Osteocyte (in vitro differentiated cells): Measurements from ENCODE around the gene NFAT5. TPM values are rescaled to one million over a fixed set of nuclear protein-coding genes. Genes with fewer than 3 reads are reported as not detected.
A peak's percentile ranks its signal among the peaks of the same experiment; 100 is the strongest.

Source experiments
- DNase-seq: peaks from one replicate; pipeline ENCODE4 v3.0.0; 2021; ENCODE audit warnings: mixed read lengths; ENCODE audit not compliant: unreplicated experiment; ENCODE audit errors: extremely low spot score
- H3K27ac Mint-ChIP-seq: one replicate; pipeline ENCODE4 v1.8.0; 2021; ENCODE audit warnings: mild to moderate bottlenecking, mixed read lengths; ENCODE audit not compliant: unreplicated experiment
- H3K27me3 Mint-ChIP-seq: one replicate; pipeline ENCODE4 v1.8.0; 2021; ENCODE audit warnings: mixed read lengths; ENCODE audit not compliant: unreplicated experiment
- H3K36me3 Mint-ChIP-seq: one replicate; pipeline ENCODE4 v1.8.0; 2021; ENCODE audit warnings: mixed read lengths; ENCODE audit not compliant: unreplicated experiment
- H3K4me1 Mint-ChIP-seq: one replicate; pipeline ENCODE4 v1.8.0; 2021; ENCODE audit warnings: mixed read lengths; ENCODE audit not compliant: unreplicated experiment
- H3K4me3 Mint-ChIP-seq: one replicate; pipeline ENCODE4 v1.8.0; 2021; ENCODE audit warnings: mild to moderate bottlenecking, moderate library complexity, mixed read lengths; ENCODE audit not compliant: unreplicated experiment
- H3K9me3 Mint-ChIP-seq: one replicate; pipeline ENCODE4 v1.8.0; 2021; ENCODE audit warnings: mixed read lengths; ENCODE audit not compliant: unreplicated experiment
- total RNA-seq: library from RNA; stranded (reverse); gene quantifications from 2 replicates; pipeline ENCODE4 v1.2.1, GENCODE V29; 2021
- TF ChIP-seq, protein P1 (sequence below): fragments of 200-600 bp; sonication (generic); IDR thresholded peaks from 2 replicates; pipeline ENCODE4 v1.5.0; 2021; ENCODE audit warnings: antibody characterized with exemption, mild to moderate bottlenecking, moderate library complexity

The NFAT5 gene
- total RNA-seq, 1 donor from 2014 or later = 55.0 TPM

DNA sequence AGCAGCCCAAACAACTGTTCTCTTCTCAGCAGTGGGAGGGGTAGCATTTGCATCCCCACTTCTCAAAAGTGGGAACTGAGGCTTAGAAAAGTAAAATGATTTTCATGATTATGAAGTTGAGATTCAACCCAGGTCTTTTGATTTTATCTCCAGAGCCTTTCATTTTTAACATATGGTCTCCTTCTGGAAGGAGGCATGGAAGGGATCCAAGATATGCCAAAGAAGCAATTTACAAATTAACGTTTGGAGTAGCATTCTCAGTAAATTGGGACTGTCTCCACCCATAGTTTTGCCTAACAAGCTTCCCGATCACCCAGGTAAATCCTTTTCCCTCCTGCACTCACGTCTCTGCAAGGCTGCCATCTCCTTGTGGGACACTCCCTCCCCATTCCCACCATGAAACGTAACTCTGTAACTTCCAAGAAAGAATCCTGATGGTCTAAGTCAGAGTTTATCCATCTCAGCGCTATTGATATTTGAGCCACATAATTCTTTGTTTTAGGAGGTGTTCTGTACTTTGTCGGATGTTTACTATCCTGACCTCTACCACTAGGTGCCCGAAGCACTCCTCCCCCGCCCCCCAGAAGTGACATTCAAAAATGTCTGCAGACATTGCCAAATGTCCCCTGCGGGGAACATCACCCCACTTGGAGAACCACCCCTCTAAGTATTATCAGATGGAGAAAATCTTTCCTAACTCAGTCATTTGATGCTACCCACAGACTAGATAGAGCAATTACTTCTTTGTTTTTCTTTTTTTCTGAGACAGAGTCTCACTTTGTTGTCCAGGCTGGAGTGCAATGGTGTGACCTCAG lies 32.9 kb upstream of the NFAT5 start:
- H3K27ac Mint-ChIP-seq = peak overlapping the region; percentile 74
- H3K4me3 Mint-ChIP-seq = no peak overlapping the region
- TF ChIP-seq, protein P1, sequence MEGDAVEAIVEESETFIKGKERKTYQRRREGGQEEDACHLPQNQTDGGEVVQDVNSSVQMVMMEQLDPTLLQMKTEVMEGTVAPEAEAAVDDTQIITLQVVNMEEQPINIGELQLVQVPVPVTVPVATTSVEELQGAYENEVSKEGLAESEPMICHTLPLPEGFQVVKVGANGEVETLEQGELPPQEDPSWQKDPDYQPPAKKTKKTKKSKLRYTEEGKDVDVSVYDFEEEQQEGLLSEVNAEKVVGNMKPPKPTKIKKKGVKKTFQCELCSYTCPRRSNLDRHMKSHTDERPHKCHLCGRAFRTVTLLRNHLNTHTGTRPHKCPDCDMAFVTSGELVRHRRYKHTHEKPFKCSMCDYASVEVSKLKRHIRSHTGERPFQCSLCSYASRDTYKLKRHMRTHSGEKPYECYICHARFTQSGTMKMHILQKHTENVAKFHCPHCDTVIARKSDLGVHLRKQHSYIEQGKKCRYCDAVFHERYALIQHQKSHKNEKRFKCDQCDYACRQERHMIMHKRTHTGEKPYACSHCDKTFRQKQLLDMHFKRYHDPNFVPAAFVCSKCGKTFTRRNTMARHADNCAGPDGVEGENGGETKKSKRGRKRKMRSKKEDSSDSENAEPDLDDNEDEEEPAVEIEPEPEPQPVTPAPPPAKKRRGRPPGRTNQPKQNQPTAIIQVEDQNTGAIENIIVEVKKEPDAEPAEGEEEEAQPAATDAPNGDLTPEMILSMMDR = no peak
- H3K27me3 Mint-ChIP-seq = no peaks in the 10 kb centered on the region
- no peaks in the 10 kb centered on the region for H3K9me3 Mint-ChIP-seq
- H3K36me3 Mint-ChIP-seq = no peaks in the 10 kb centered on the region
- peaks cover 61% of the 10 kb centered on the region for H3K4me1 Mint-ChIP-seq
- DNase-seq = no peak

DNA sequence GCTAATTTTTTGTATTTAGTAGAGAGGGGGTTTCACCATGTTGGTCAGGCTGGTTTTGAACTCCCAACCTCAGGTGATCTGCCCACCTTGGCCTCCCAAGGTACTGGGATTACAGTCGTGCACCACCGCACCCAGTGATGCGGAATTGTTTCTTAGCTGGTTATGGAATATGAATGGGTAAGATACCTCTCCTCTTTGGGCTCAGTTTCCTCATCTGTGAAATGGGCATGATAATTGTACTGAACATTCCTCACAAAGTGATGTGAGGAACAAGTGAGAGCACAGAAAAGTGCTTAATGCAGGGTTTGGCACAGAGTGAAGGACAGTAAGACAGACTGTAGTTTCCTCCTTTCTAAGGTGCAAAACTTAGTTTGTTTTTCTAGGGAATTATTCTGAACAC lies 31.0 kb upstream of the NFAT5 start:
- H3K27me3 Mint-ChIP-seq = no peaks in the 10 kb centered on the region
- no peak for DNase-seq
- H3K4me3 Mint-ChIP-seq = no peak overlapping the region
- peaks cover 49% of the 10 kb centered on the region for H3K4me1 Mint-ChIP-seq
- peak overlapping the region; percentile 31 for H3K27ac Mint-ChIP-seq
- no peaks in the 10 kb centered on the region for H3K9me3 Mint-ChIP-seq
- no peaks in the 10 kb centered on the region for H3K36me3 Mint-ChIP-seq
- TF ChIP-seq, protein P1 = no peak

DNA sequence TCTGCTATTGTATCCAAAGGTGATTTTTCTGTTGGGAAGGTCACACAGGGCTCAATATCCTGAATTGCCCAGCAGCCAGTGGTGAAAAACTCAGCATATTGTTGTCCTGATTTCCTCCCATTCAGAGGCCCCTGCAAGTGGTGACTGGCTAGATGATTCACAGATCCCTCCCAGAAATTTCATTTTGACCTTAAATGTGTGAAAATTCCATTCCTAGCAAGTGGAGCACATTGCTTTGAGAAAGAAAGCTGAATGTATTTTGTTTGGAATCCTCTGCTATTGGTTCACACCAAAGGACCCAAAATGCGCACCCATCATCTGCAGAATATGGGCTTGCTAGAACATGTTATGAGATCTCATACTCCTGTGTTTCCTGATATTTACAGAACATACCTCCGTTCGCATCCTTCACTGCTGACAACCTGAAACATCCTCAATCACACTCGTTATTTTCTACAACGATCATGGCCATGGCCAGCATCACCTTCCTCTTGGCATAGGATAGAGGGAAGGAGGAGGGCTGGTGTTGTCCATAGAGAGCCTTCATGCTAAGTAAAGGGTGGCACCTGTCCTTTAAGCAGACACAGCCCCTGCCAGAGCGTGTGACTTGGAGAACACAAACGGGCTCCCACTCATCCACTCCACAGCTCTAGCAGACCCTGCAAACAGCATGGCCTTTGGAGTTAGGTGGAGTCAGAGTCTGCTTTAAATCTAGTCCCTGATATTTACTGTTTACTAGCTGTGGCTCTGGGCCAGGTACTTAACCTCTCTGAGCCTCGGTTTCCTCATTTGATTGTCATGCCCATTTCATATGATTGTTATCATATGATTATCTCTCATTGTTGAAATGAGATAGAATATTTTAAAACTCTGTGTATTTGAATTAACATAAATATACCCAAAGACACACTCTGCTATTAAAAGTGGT lies 30.4 kb upstream of the NFAT5 start:
- no peaks in the 10 kb centered on the region for H3K36me3 Mint-ChIP-seq
- TF ChIP-seq, protein P1 = no peak
- H3K27me3 Mint-ChIP-seq = no peaks in the 10 kb centered on the region
- no peak for DNase-seq
- peaks cover 42% of the 10 kb centered on the region for H3K4me1 Mint-ChIP-seq
- no peak overlapping the region for H3K4me3 Mint-ChIP-seq
- no peaks in the 10 kb centered on the region for H3K9me3 Mint-ChIP-seq
- peak overlapping the region; percentile 54 for H3K27ac Mint-ChIP-seq

DNA sequence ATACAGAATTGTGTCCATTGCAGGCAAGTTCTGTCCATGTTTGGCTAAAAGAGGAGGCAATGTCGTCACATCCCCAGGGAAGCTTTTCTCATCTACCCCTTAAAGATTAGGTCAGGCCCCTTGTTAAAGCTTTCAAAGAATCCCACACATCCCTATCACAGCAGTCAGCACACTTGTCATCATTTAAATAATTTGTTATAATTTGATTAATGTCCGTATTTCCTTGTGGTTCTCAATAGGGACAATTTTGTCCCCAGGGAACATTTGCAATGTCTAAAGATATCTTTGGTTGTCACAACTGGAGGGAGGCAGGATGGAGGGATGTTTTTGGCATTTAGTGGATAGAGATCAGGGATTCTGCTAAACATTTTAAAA lies 28.1 kb upstream of the NFAT5 start:
- no peak overlapping the region for H3K27ac Mint-ChIP-seq
- TF ChIP-seq, protein P1 = no peak
- no peak for DNase-seq

DNA sequence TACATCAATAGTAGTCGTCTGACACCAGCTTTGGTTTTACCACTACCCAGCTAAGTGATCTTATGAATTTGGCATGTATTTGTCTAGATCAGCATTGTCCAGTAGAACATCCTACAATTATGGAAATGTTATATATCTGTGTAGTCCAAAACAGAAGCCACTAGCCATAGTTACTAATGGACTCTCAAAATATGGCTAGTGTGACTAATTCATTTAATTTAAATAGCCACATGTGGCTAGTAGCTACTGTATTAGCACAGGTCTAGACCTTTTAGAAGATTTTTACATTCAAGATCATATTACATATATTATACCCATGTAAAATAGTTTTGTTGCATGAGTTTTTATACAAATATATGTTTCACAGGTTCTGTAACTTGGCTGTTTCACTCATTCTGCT lies 27.0 kb upstream of the NFAT5 start:
- DNase-seq = no peak
- no peak overlapping the region for H3K27ac Mint-ChIP-seq
- TF ChIP-seq, protein P1 = no peak
- H3K4me1 Mint-ChIP-seq = peaks cover 15% of the 10 kb centered on the region
- H3K36me3 Mint-ChIP-seq = no peaks in the 10 kb centered on the region
- H3K9me3 Mint-ChIP-seq = no peaks in the 10 kb centered on the region
- no peak overlapping the region for H3K4me3 Mint-ChIP-seq
- no peaks in the 10 kb centered on the region for H3K27me3 Mint-ChIP-seq

More for the DNA sequence above, 28.1 kb upstream of the NFAT5 start:
- no peaks in the 10 kb centered on the region for H3K27me3 Mint-ChIP-seq
- H3K4me1 Mint-ChIP-seq = peaks cover 26% of the 10 kb centered on the region
- H3K9me3 Mint-ChIP-seq = no peaks in the 10 kb centered on the region
- no peaks in the 10 kb centered on the region for H3K36me3 Mint-ChIP-seq
- no peak overlapping the region for H3K4me3 Mint-ChIP-seq
